H1 (cell line): Measurements from ENCODE around the gene TRIM52. TPM values are rescaled to one million over a fixed set of nuclear protein-coding genes. Genes with fewer than 3 reads are reported as not detected.
A peak's percentile ranks its signal among the peaks of the same experiment; 100 is the strongest.

ENCODE experiments used
- ASH2L ChIP-seq: fragments of 200-600, 300-600 bp; sonication (generic); IDR thresholded peaks from one replicate; pipeline ENCODE4 v1.7.1; 2017; ENCODE audit warnings: low read length
- ATF3 ChIP-seq: IDR thresholded peaks from 2 replicates; pipeline ENCODE4 v1.6.1; 2011; ENCODE audit warnings: low read depth, mild to moderate bottlenecking, low read length; ENCODE audit not compliant: insufficient read depth
- CHD2 ChIP-seq: IDR thresholded peaks from 2 replicates; pipeline ENCODE4 v1.6.1; 2012; ENCODE audit warnings: low read length, improper control_type of control experiment
- CTBP2 ChIP-seq: IDR thresholded peaks from 2 replicates; pipeline ENCODE4 v1.7.0; 2011; ENCODE audit warnings: borderline replicate concordance, mild to moderate bottlenecking, moderate library complexity, mixed read lengths, low read length; ENCODE audit not compliant: insufficient read depth, insufficient read length
- CTCF ChIP-seq, 3 experiments: IDR thresholded peaks; 1 replicate in 2 of 3; 2 replicates in 1 of 3; pipeline versions ENCODE4 v1.5.1 to v1.6.1; 2011; ENCODE audit warnings: low read length in 3 of 3, mild to moderate bottlenecking in 3 of 3, inconsistent platforms in 2 of 3, low read depth in 1 of 3, moderate library complexity in 1 of 3; ENCODE audit not compliant: insufficient read depth in 1 of 3; ENCODE audit errors: control extremely low read depth in 1 of 3
- JUN ChIP-seq: IDR thresholded peaks from 2 replicates; pipeline ENCODE4 v1.6.1; 2011; ENCODE audit warnings: low read depth, mild to moderate bottlenecking, improper control_type of control experiment, low read length
- NRF1 ChIP-seq: IDR thresholded peaks from 2 replicates; pipeline ENCODE4 v1.6.1; 2011; ENCODE audit warnings: mild to moderate bottlenecking, low read depth, low read length, improper control_type of control experiment
- POU5F1 ChIP-seq: IDR thresholded peaks from 2 replicates; pipeline ENCODE4 v1.6.1; 2011; ENCODE audit warnings: low read depth, mild to moderate bottlenecking, low read length, moderate library complexity
- SIN3A ChIP-seq, 2 experiments: IDR thresholded peaks in 1 of 2; conservative IDR thresholded peaks in 1 of 2; 2 replicates each; pipeline ENCODE4 v1.6.1; 2011 to 2012; ENCODE audit warnings: low read length in 2 of 2, improper control_type of control experiment in 1 of 2, low read depth in 1 of 2, mild to moderate bottlenecking in 1 of 2
- USF2 ChIP-seq: IDR thresholded peaks from 2 replicates; pipeline ENCODE4 v1.6.1; 2011; ENCODE audit warnings: low read length, improper control_type of control experiment
- polyA plus RNA-seq, 7 experiments: library from polyadenylated mRNA; depleted of rRNA in 3 of 7; stranded (reverse) in 5 of 7; unstranded in 2 of 7; fragments of >200 nt in 5 of 7; fragments of 200-250 nt in 2 of 7; gene quantifications; 1 replicate in 5 of 7; 2 replicates in 1 of 7; 4 replicates in 1 of 7; pipeline versions ENCODE4 v1.2.1 to v1.2.3, GENCODE V29; 2011 to 2013; ENCODE audit warnings: missing spikeins in 2 of 7, mixed read lengths in 2 of 7
- total RNA-seq: library from RNA; stranded (reverse); fragmentation: NEBNext Ultra II Directional; extraction: Animal tissue kit (Norgen Biotek cat#: 25700); gene quantifications from 2 replicates; pipeline ENCODE4 v1.2.1, GENCODE V29; 2021

TRIM52 gene
- total and polyA plus RNA-seq, 2 of the 8 experiments (the other 6 are each of a cell fraction or from before 2014, with no cell fraction given) = 4.2 to 5.7 TPM

GRCh38 chr5:181222630-181223057 lies 38.3 kb downstream of the TRIM52 start (continued):
- TF ChIP-seq CTCF (IDR thresholded peaks at IDR 0.05; ENCODE audit: control extremely low read depth in 1 of 3, insufficient read depth in 1 of 3, low read depth in 1 of 3, low read length in 3 of 3) (no peak), CTBP2 (no peak), POU5F1 (no peak), CHD2 (no peak), ATF3 (no peak), USF2 (no peak), ASH2L (peak; percentile 36), NRF1 (no peak), SIN3A (conservative IDR thresholded peaks at IDR 0.05 in 1 of 2, IDR thresholded peaks at IDR 0.05 in 1 of 2; ENCODE audit: low read depth in 1 of 2, low read length in 2 of 2) (0 out of 4 replicates have a peak, but pooled peaks of 1 of the 2 experiments have one; percentile 4), JUN (no peak)
- TF ChIP-seq, all 59 proteins: peak for 4
